Suprapubic skin (tissue), 4 donors: ENCODE measurements around the gene RPL4. TPM values are rescaled to one million over a fixed set of nuclear protein-coding genes. Genes with fewer than 3 reads are reported as not detected.
"Not testable (repeated sequence)": the region's sequence is repeated elsewhere in the genome, so short reads cannot be mapped to it uniquely, and the experiment has no call there.

Source experiments
- DNase-seq, 2 donors: peaks; one replicate each; pipeline ENCODE4 v3.0.0-alpha.2; 2019; ENCODE audit warnings: low spot score in 2 of 2
- H3K27ac ChIP-seq: fragments of 200-600 bp; sonication (generic); one replicate; pipeline ENCODE4 v1.5.1; 2019
- H3K27me3 ChIP-seq: fragments of 200-600 bp; sonication (generic); one replicate; pipeline ENCODE4 v1.5.1; 2019
- H3K36me3 ChIP-seq: fragments of 200-600 bp; sonication (generic); one replicate; pipeline ENCODE4 v1.5.1; 2019
- H3K4me1 ChIP-seq: fragments of 200-600 bp; sonication (generic); one replicate; pipeline ENCODE4 v1.5.1; 2019
- H3K4me3 ChIP-seq: fragments of 200-600 bp; sonication (generic); one replicate; pipeline ENCODE4 v1.5.1; 2019; ENCODE audit warnings: mild to moderate bottlenecking
- H3K9me3 ChIP-seq: fragments of 200-600 bp; sonication (generic); one replicate; pipeline ENCODE4 v1.5.1; 2019
- EP300 ChIP-seq: sonication (generic); formaldehyde crosslinking; IDR thresholded peaks from one replicate; pipeline ENCODE4 v1.6.1; 2017; ENCODE audit warnings: antibody characterized with exemption
- POLR2A ChIP-seq, 2 donors: fragments of 450-650 bp; IDR thresholded peaks; one replicate each; pipeline ENCODE4 v1.6.1; 2017; ENCODE audit warnings: antibody characterized with exemption in 2 of 2, mild to moderate bottlenecking in 2 of 2, moderate library complexity in 2 of 2
- POLR2AphosphoS5 ChIP-seq, 3 donors: sonication (generic); formaldehyde crosslinking; IDR thresholded peaks; one replicate each; pipeline ENCODE4 v1.6.1; 2017; ENCODE audit warnings: antibody characterized with exemption in 3 of 3
- WGBS: methylation state at CpG from one replicate; pipeline ENCODE4 v1.1.5; 2018; 5-methylcytosine and 5-hydroxymethylcytosine counted together
- total RNA-seq, 4 donors: library from RNA; depleted of rRNA; stranded (reverse); fragments of >200 nt; gene quantifications; one replicate each; pipeline ENCODE4 v1.1.0, GENCODE V29; 2016
- TF ChIP-seq, protein P1 (sequence below), 2 donors: fragments of 200-600 bp in 1 of 2; fragments of 450-650 bp in 1 of 2; sonication (generic) in 1 of 2; IDR thresholded peaks; one replicate each; pipeline ENCODE4 v1.5.1; 2016 to 2019; ENCODE audit warnings: antibody characterized with exemption in 2 of 2, mild to moderate bottlenecking in 1 of 2, moderate library complexity in 1 of 2

RPL4 gene
- total RNA-seq, 4 donors from 2014 or later, result 3,240 to 5,495 (median 4,865) TPM

DNA sequence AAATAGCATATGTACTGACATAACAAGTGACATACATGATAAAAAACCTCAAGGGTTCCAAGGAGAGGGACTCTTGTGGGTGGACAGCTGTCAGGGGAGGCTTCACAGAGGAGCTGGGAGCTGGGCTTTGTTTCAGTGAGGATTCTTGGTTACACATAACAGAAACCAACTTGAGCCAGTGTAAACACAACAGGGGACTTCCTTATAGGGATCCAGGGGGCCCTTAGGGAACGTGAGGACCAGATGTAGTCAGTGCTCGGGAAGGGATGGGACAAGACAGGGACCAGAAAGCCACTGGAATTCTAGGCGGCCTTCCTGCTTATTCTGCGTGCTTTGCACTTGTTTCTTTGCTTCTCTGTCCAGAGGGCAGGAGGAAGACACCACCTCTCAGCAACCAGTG lies 42.0 kb downstream of the RPL4 start:
- no peak overlapping the region for H3K4me3 ChIP-seq
- peaks cover 3% of the 10 kb centered on the region for H3K4me1 ChIP-seq
- H3K27ac ChIP-seq, result no peak overlapping the region
- no peaks in the 10 kb centered on the region for H3K9me3 ChIP-seq
- DNase-seq, result no peak
- no peaks in the 10 kb centered on the region for H3K27me3 ChIP-seq
- no peaks in the 10 kb centered on the region for H3K36me3 ChIP-seq
- 78% methylated on average over 4 of the region's 4 CpGs for WGBS
- TF ChIP-seq POLR2A (IDR thresholded peaks at IDR 0.05) (no peak), EP300 (no peak), POLR2AphosphoS5 (IDR thresholded peaks at IDR 0.05) (no peak)
- TF ChIP-seq, protein P1, sequence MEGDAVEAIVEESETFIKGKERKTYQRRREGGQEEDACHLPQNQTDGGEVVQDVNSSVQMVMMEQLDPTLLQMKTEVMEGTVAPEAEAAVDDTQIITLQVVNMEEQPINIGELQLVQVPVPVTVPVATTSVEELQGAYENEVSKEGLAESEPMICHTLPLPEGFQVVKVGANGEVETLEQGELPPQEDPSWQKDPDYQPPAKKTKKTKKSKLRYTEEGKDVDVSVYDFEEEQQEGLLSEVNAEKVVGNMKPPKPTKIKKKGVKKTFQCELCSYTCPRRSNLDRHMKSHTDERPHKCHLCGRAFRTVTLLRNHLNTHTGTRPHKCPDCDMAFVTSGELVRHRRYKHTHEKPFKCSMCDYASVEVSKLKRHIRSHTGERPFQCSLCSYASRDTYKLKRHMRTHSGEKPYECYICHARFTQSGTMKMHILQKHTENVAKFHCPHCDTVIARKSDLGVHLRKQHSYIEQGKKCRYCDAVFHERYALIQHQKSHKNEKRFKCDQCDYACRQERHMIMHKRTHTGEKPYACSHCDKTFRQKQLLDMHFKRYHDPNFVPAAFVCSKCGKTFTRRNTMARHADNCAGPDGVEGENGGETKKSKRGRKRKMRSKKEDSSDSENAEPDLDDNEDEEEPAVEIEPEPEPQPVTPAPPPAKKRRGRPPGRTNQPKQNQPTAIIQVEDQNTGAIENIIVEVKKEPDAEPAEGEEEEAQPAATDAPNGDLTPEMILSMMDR (IDR thresholded peaks at IDR 0.05), result no peak

DNA sequence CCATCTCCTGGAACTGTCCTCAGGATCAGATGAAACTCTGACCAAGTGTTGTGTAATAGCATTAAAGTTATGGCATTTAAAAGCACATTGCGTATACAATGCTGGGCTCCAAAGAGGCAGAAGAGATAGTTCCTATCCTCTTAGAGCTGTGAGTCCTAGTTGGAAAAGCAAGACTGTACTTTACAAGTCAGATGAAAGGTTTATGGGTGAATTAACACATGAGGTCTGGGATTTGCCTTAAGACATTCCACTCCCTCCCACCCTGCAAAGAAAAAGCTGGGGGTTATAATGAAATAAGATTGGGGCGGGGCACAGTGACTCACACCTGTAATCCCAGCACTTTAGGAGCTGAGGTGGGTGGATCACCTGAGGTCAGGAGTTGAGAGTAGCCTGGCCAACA lies 42.7 kb downstream of the RPL4 start:
- Histone ChIP-seq H3K9me3 (no peaks in the 10 kb centered on the region), H3K4me1 (peaks cover 3% of the 10 kb centered on the region), H3K36me3 (no peaks in the 10 kb centered on the region), H3K4me3 (no peak overlapping the region), H3K27ac (no peak overlapping the region), H3K27me3 (no peaks in the 10 kb centered on the region)
- WGBS, result 80% methylated on average over 2 of the region's 2 CpGs
- TF ChIP-seq, protein P1 (IDR thresholded peaks at IDR 0.05), result no peak
- TF ChIP-seq POLR2A (IDR thresholded peaks at IDR 0.05) (no peak), EP300 (no peak), POLR2AphosphoS5 (IDR thresholded peaks at IDR 0.05) (no peak)
- DNase-seq, result no peak

DNA sequence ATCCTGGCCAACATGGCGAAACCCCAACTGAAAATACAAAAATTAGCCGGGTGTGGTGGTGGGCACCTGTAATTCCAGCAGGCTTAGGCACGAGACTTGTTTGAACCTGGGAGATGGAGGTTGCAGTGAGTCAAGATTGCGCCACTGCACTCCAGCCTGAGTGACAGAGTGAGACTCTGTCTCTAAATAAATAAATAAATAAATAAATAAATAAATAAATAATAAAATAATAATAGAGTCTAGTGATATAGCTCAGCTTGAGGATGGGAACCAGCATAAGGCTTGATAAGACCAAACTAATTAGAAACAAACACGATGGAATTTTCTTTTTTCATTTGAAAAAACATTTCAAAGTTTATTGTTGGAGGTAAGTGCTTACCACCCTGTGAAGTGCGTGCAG lies 43.4 kb downstream of the RPL4 start:
- H3K4me1 ChIP-seq, H3K27ac ChIP-seq: not testable (repeated sequence)
- 96% methylated on average over 6 of the region's 6 CpGs for WGBS

DNA sequence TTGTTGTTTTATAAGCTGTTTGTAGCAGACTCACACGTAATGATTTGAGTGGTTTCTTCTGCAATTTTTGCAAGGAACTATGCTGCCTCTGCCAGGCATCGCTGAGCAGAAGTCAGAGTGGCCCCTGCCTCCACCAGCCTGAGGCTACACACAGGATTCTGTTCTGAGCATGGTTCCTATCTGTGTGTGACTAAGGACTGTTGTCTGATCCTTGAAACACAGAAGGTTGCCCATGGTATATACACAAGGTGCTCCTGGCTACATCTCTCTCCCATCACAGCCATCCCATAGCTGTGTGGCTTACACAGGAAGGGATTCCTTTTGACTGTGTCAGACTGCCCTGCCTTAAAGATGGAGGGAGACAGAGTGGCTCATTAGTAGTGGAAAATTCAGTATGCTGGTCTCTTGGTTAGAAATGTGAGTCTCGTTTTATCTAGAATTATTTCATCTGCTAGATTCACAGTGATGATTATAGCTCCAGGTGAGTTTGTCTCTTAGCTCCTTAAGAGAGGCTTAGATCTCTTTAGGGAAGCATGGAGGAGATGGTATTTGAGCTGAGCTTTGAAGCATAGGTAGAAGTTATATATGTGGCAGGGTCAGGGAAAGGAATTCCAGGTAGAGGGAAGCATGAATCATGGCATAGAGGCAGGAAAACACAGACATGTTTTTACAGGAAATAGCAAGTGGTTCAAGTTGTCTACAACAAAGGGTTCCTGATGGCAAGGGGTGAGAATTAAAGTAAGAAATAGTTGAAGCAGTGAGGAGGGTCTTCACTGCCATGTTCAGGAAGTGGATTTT lies 44.6 kb downstream of the RPL4 start:
- H3K9me3 ChIP-seq, result no peaks in the 10 kb centered on the region
- no peak overlapping the region for H3K4me3 ChIP-seq
- peak in 1 of 2 donors; percentile 18 for DNase-seq
- WGBS, result 78% methylated on average over 3 of the region's 3 CpGs
- H3K4me1 ChIP-seq, result peaks cover 3% of the 10 kb centered on the region
- no peaks in the 10 kb centered on the region for H3K36me3 ChIP-seq
- H3K27ac ChIP-seq, result no peak overlapping the region
- TF ChIP-seq EP300, result no peak
- no peak for TF ChIP-seq POLR2AphosphoS5 (IDR thresholded peaks at IDR 0.05)
- TF ChIP-seq POLR2A (IDR thresholded peaks at IDR 0.05), result no peak
- TF ChIP-seq, protein P1 (IDR thresholded peaks at IDR 0.05), result no peak
- no peaks in the 10 kb centered on the region for H3K27me3 ChIP-seq

More for the DNA sequence above, 43.4 kb downstream of the RPL4 start:
- not testable (repeated sequence) for H3K36me3 ChIP-seq, H3K4me3 ChIP-seq, H3K9me3 ChIP-seq, DNase-seq, H3K27me3 ChIP-seq

DNA sequence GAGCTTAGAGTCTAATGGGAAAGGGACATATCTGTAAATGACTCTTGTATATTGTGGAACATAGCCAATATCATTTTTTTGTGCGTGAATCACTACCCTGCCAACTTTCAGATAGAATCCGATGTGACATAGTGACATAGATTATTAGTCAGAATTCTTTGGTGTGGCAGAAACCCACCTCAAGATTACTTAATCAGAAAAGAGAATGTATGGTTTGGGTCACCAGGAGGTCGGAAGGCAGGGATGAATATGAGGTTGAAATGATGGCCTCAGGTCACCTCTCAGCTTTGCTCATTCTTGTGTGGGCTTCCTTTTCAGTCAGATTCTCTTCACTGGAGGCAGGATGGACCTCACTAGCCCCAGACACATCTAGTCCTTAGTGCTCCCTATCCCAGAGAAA lies 48.4 kb downstream of the RPL4 start:
- TF ChIP-seq POLR2AphosphoS5 (IDR thresholded peaks at IDR 0.05) (no peak), EP300 (no peak), POLR2A (IDR thresholded peaks at IDR 0.05) (no peak)
- TF ChIP-seq, protein P1 (IDR thresholded peaks at IDR 0.05), result no peak
- Histone ChIP-seq H3K27me3 (no peaks in the 10 kb centered on the region), H3K36me3 (no peaks in the 10 kb centered on the region), H3K27ac (no peak overlapping the region), H3K4me1 (no peaks in the 10 kb centered on the region), H3K4me3 (no peak overlapping the region), H3K9me3 (no peaks in the 10 kb centered on the region)
- 63% methylated on average over 3 of the region's 3 CpGs for WGBS
- no peak for DNase-seq

DNA sequence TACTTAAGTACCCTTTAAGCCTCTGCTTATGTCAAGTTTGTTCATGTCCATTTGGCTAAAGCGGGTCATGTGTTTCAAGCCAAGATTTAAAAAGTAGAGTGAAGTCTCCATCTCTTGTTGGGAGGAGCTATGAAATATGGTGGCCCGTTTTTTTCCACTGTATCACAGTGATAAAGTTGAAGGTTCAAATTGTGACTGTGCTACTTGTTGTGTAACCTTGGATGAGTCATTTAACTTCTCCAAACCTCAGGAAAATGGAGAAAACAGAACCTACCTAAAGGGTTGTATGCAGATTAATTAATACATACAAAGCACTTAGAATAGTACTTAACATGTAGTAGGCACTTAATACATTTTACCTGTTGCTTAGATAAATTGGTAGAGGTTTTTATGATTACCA lies 50.5 kb downstream of the RPL4 start:
- Histone ChIP-seq H3K36me3 (no peaks in the 10 kb centered on the region), H3K9me3 (no peaks in the 10 kb centered on the region), H3K27me3 (no peaks in the 10 kb centered on the region), H3K4me3 (no peak overlapping the region), H3K4me1 (no peaks in the 10 kb centered on the region), H3K27ac (no peak overlapping the region)
- DNase-seq, result no peak
- WGBS, result 92% methylated on average over 2 of the region's 2 CpGs
- TF ChIP-seq, protein P1 (IDR thresholded peaks at IDR 0.05), result no peak
- TF ChIP-seq EP300, result no peak
- TF ChIP-seq POLR2AphosphoS5 (IDR thresholded peaks at IDR 0.05), result no peak
- no peak for TF ChIP-seq POLR2A (IDR thresholded peaks at IDR 0.05)
